Endothelial cell of hepatic sinusoid (primary cell): Measurements from ENCODE around the gene THOC6.

ENCODE experiments used
- in situ Hi-C: cut with HindIII; loops from 2 replicates; pipeline ENCODE4 v1.10.0; 2017; ENCODE audit warnings: low sequenced_read_pairs

THOC6 gene

GRCh38 chr16:3029491-3030221, 5.8 kb downstream of the THOC6 start:
- in situ Hi-C loops, result no loop called here

- in situ Hi-C loops, result no loop called here
These were observed 6.7 kb downstream of the THOC6 start for GRCh38 chr16:3030222-3031212.

GRCh38 chr16:3032624-3033023, 8.8 kb downstream of the THOC6 start:
- in situ Hi-C loops, result no loop called here

GRCh38 chr16:3035289-3035971, 11.6 kb downstream of the THOC6 start:
- in situ Hi-C loops, result no loop called here

GRCh38 chr16:3035972-3036725, 12.3 kb downstream of the THOC6 start:
- in situ Hi-C loops, result no loop called here

- in situ Hi-C loops, result no loop called here
These were observed 13.0 kb downstream of the THOC6 start, which contains the start of gene BICDL2 for GRCh38 chr16:3036726-3037315. Gene BICDL2 (minus strand): TSS chr16:3036944. CDS start chr16:3035496, 1,448 bp downstream.

GRCh38 chr16:3038256-3038655, 14.4 kb downstream of the THOC6 start:
- in situ Hi-C loops, result no loop called here

GRCh38 chr16:3038896-3039295, 15.1 kb downstream of the THOC6 start:
- in situ Hi-C loops, result no loop called here

- in situ Hi-C loops, result no loop called here
These were observed 18.5 kb downstream of the THOC6 start for GRCh38 chr16:3042376-3042775.

GRCh38 chr16:3044708-3045107, 20.9 kb downstream of the THOC6 start:
- in situ Hi-C loops, result loop anchor here (5.0 kb wide), 2 partner anchors 53 to 108 kb away; partner anchors contain the start of gene ZSCAN10

- in situ Hi-C loops, result loop anchor here (5.0 kb wide), 2 partner anchors 51 to 106 kb away; partner anchors contain the start of gene ZSCAN10
These were observed 22.2 kb downstream of the THOC6 start, which contains the start of gene MMP25 for GRCh38 chr16:3045758-3046640. Gene MMP25 (plus strand): TSS chr16:3046561. CDS start chr16:3046918, 357 bp downstream.

- in situ Hi-C loops, result loop anchor here (5.0 kb wide), 2 partner anchors 50 to 105 kb away; partner anchors contain the start of gene ZSCAN10
These were observed 23.0 kb downstream of the THOC6 start for GRCh38 chr16:3046641-3047386.

GRCh38 chr16:3047387-3047720, 23.5 kb downstream of the THOC6 start:
- in situ Hi-C loops, result loop anchor here (5.0 kb wide), 2 partner anchors 50 to 105 kb away; partner anchors contain the start of gene ZSCAN10

GRCh38 chr16:3049921-3050481, 26.2 kb downstream of the THOC6 start:
- in situ Hi-C loops, result loop anchor here (5.0 kb wide), 2 partner anchors 47 to 102 kb away; partner anchors contain the start of gene ZSCAN10

- in situ Hi-C loops, result no loop called here
These were observed 26.7 kb downstream of the THOC6 start for GRCh38 chr16:3050487-3050886.

- in situ Hi-C loops, result no loop called here
These were observed 27.2 kb downstream of the THOC6 start for GRCh38 chr16:3051009-3051408.

- in situ Hi-C loops, result no loop called here
These were observed 27.7 kb downstream of the THOC6 start for GRCh38 chr16:3051494-3051893.
